Activated CD8-positive, alpha-beta memory T cell treated with anti-CD3 and anti-CD28 coated beads, Interleukin-2, amount 50 U/mL, for 24 hours (primary cell): ENCODE measurements around the gene MTIF2.
A peak's percentile ranks its signal among the peaks of the same experiment; 100 is the strongest.
"Not testable (repeated sequence)": the region's sequence is repeated elsewhere in the genome, so short reads cannot be mapped to it uniquely, and the experiment has no call there.

Experiments used
- DNase-seq: peaks from one replicate; pipeline ENCODE4 v3.0.0-alpha.2; 2020; ENCODE audit errors: extremely low read depth

MTIF2 gene

GRCh38 chr2:55268907-55269644 lies at the start of gene MTIF2:
TSS of gene MTIF2 (minus strand) at chr2:55269231. CDS start at chr2:55263858, 5,373 bp downstream.
- DNase-seq, result peak; percentile 87

- no peak for DNase-seq
Measured at GRCh38 chr2:55314985-55315384, 46.0 kb upstream of the MTIF2 start.

- no peak for DNase-seq
Measured at GRCh38 chr2:55311444-55311870, 42.4 kb upstream of the MTIF2 start.

- DNase-seq, result no peak
Measured at GRCh38 chr2:55309446-55309845, 40.4 kb upstream of the MTIF2 start.

- no peak for DNase-seq
Measured at GRCh38 chr2:55302241-55302640, 33.2 kb upstream of the MTIF2 start.

- no peak for DNase-seq
Measured at GRCh38 chr2:55301277-55301676, 32.2 kb upstream of the MTIF2 start.

- DNase-seq, result no peak
Measured at GRCh38 chr2:55296393-55296792, 27.4 kb upstream of the MTIF2 start.

GRCh38 chr2:55283083-55283482 lies 14.1 kb upstream of the MTIF2 start:
- no peak for DNase-seq

- peak; percentile 74 for DNase-seq
Measured at GRCh38 chr2:55282110-55282917, 13.3 kb upstream of the MTIF2 start.

- DNase-seq, result not testable (repeated sequence)
Measured at GRCh38 chr2:55280851-55281546, 12.0 kb upstream of the MTIF2 start.

- not testable (repeated sequence) for DNase-seq
Measured at GRCh38 chr2:55279859-55280424, 10.9 kb upstream of the MTIF2 start.

GRCh38 chr2:55279214-55279835 lies 10.3 kb upstream of the MTIF2 start:
- DNase-seq, result not testable (repeated sequence)

GRCh38 chr2:55277310-55277709 lies 8.3 kb upstream of the MTIF2 start:
- no peak for DNase-seq

GRCh38 chr2:55274346-55274745 lies 5.3 kb upstream of the MTIF2 start:
- DNase-seq, result not testable (repeated sequence)

GRCh38 chr2:55269645-55269990 lies 587 bp upstream of the MTIF2 start:
- no peak for DNase-seq

- no peak for DNase-seq
Measured at GRCh38 chr2:55268288-55268906, 634 bp downstream of the MTIF2 start.

- DNase-seq, result not testable (repeated sequence)
Measured at GRCh38 chr2:55259586-55259985, 9.4 kb downstream of the MTIF2 start.

GRCh38 chr2:55252832-55253231 lies 16.2 kb downstream of the MTIF2 start:
- DNase-seq, result no peak

GRCh38 chr2:55247025-55247424 lies 22.0 kb downstream of the MTIF2 start:
- no peak for DNase-seq

- no peak for DNase-seq
Measured at GRCh38 chr2:55245411-55245810, 23.6 kb downstream of the MTIF2 start.

GRCh38 chr2:55242617-55243016 lies 26.4 kb downstream of the MTIF2 start:
- DNase-seq, result no peak
